ENCODE measurements around the gene NIBAN1.
A peak's percentile ranks its signal among the peaks of the same experiment; 100 is the strongest.
"Not testable (repeated sequence)": the region's sequence is repeated elsewhere in the genome, so short reads cannot be mapped to it uniquely, and the experiment has no call there.

Gene NIBAN1, protein sequence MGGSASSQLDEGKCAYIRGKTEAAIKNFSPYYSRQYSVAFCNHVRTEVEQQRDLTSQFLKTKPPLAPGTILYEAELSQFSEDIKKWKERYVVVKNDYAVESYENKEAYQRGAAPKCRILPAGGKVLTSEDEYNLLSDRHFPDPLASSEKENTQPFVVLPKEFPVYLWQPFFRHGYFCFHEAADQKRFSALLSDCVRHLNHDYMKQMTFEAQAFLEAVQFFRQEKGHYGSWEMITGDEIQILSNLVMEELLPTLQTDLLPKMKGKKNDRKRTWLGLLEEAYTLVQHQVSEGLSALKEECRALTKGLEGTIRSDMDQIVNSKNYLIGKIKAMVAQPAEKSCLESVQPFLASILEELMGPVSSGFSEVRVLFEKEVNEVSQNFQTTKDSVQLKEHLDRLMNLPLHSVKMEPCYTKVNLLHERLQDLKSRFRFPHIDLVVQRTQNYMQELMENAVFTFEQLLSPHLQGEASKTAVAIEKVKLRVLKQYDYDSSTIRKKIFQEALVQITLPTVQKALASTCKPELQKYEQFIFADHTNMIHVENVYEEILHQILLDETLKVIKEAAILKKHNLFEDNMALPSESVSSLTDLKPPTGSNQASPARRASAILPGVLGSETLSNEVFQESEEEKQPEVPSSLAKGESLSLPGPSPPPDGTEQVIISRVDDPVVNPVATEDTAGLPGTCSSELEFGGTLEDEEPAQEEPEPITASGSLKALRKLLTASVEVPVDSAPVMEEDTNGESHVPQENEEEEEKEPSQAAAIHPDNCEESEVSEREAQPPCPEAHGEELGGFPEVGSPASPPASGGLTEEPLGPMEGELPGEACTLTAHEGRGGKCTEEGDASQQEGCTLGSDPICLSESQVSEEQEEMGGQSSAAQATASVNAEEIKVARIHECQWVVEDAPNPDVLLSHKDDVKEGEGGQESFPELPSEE

DNA sequence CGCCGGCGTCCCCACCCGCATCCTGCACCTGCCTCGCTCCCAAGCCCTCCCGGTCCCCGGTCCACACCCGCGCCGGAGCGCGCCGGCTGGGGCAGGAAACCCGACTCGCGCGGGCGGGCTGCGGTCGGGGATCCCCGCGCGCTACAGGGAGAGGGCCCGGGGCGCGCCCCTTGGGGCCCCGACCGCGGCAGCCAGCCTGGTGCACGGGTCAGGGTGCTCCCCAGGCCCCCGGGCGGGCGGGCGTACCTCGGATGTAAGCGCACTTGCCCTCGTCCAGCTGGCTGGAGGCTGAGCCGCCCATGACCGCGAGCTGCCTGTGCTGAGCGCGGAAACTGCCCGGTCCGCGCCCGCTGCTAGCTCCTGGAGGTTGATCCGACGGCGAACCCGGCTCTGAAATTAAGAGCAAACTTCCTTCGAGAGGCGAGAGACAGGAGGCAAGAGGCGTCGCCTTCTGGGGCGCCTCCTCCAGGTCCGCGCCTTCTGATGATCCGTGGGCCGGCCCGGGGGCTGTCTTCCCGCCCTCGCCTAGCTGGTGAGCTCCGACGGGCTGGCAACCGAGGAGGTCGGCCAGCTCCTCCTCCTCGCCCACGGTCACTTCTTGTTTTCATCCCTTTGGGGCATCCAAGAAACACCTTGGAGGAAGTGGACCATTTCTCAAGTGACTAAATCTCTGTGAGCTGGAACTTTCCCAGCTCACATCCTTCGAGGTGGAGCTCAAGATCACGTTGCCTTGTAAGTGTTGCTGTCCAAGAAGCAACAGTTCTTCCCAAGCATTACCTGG is at the start of gene NIBAN1:
Gene NIBAN1, minus strand, starts transcription at position 453 of the 781 bp plus-strand sequence. Its CDS starts 152 bp downstream, at position 301.
- peak; percentile 43 to 52 for DNase-seq (ENCODE audit: low read depth in 2 of 2)

DNA sequence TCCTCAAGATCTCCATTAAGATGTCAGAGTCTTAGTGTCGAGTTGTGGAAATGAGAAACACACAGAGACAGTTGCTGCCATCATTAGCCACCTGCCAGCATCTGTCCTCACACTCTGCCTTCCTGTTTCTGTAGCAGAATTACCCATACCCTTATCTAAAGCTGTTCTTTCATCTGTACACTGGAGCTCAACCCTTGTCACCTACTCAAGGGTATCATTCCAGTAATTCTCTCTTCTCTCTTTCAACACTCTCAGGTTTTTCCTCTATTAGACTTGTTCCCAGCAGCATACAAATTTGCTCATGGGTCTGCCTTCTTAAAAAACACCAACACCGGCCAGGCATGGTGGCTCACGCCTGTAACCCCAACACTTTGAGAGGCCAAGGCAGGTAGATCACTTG is 43.7 kb upstream of the NIBAN1 start:
- DNase-seq (ENCODE audit: low read depth in 2 of 2): no peak

DNA sequence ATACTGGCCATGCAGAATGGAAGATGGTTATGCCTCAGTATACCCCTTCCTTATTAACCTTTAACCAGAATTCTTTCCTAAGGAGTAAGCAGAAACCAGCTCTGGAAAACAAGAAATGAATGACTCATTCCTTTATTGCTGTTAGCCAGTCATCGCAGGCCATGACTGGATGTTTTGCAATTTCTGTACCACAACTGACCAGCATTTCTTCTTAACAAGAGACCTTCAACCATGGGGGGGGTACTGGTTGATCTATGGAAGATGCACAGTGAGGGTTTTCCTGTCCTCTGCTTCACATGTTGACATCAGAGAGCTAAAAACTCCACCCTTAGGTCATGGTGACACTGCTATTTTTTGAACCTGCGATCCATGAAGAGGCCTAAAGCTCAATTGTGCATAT is 43.0 kb upstream of the NIBAN1 start:
- no peak for DNase-seq (ENCODE audit: low read depth in 2 of 2)

DNA sequence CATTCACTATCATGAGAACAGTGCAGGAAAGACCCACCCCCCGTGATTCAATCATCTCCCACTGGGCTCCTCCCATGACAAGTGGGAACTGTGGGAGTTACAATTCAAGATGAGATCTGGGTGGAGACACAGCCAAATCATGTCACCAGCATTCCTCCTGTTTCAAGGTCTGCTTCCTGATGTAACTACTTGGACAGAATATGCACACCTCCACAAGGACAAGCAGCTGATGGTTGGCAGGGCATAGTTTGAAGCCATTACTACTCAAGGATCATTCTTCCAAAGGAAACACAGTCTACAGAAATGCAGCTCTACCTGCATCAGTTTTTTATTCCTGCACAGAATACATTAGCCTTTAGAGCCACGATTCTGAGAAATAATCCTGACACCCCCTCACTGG is 42.6 kb upstream of the NIBAN1 start:
- DNase-seq (ENCODE audit: low read depth in 2 of 2): no peak

DNA sequence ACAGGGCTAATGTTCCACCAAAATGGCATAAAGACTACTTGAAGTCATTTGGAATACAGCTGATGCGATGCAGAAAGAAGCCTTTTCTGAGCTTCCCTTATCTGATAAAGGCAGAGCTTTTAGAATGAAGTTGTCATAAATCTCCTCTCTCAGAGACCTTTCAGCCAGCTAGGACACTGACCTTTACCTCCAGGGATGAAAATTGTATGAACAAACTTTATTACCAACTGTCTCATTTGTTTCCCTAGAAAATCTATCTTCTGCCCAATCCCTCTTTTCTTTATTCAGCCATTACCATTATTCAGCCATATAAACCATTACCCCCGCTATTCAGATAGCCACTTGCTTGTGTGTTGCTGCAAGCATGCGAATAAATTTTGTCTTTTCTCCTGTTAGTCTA is 41.3 kb upstream of the NIBAN1 start:
- DNase-seq (ENCODE audit: low read depth in 2 of 2): no peak

DNA sequence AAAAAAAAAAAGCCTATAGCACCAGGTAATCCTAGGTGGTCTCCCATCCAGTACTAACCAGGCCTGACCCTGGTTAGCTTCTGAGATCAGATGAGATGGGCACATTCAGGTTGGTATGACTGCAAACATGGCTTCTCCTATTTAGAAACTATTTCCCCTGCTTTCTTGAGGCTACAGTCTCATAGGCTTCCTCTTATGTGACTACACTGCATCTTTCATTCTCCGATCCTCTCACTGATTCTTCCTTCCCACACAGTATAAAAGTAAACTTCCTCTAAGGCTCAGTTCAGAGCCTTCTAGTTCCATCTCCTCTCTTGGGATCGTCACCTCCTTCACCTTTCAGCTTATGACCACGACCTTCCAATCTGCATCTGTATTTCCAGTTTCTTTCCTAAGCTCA is 40.6 kb upstream of the NIBAN1 start:
- DNase-seq (ENCODE audit: low read depth in 2 of 2): no peak

DNA sequence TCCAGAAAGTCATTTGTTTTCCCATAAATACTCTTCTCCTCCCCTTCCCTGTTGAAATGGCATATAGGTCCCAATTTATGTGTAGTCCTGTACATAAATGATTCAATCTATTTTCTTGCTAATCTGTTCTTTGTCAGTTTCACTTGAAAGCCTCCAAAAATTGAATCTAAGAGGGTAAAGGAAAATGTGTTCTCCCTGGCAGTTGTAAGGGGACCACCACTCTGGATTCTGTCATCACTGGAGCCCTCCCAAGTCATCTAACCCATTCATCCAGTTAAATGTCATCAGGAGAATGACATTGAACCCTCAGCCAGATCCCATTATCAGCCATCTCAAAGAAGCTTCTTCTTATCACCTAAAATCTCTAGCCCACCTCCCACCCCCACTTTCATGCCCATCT is 36.1 kb upstream of the NIBAN1 start:
- no peak for DNase-seq (ENCODE audit: low read depth in 2 of 2)

DNA sequence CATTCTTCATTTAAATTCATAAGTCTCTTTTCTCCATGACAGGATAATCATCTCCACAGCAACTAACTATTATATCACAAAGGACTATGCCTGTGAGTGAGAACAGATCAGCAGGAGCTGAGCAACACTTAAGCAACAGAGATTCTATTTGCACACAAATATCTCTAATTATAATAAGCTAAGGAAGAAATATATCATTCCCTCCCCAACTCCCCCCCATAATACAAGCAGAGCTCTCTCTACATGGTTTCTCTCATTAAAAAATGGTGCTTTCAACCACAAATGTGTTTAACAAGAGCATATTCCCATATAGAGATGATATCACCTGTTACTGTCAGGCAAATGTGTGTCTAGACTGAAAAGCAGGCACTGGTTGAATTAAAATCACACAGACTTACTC is 34.5 kb upstream of the NIBAN1 start:
- no peak for DNase-seq (ENCODE audit: low read depth in 2 of 2)

DNA sequence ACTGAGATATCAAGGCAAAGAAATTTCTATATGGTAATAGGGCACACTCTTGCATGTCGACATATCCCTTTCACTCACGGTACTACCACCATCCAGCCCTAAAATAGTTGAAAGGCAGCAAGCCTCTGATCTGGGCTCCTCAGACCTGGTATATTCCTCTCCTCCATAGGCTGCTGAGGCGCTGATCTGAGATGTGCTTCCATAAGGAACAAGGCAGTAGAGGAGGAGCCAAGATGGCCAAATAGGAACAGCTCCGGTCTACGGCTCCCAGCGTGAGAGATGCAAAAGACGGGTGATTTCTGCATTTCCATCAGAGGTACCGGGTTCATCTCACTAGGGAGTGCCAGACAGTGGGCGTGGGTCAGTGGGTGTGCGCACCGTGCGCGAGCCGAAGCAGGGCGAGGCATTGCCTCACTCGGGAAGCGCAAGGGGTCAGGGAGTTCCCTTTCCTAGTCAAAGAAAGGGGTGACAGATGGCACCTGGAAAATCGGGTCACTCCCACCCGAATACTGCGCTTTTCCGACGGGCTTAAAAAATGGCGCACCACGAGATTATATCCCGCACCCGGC is 27.1 kb upstream of the NIBAN1 start:
- DNase-seq (ENCODE audit: low read depth in 2 of 2): not testable (repeated sequence)

DNA sequence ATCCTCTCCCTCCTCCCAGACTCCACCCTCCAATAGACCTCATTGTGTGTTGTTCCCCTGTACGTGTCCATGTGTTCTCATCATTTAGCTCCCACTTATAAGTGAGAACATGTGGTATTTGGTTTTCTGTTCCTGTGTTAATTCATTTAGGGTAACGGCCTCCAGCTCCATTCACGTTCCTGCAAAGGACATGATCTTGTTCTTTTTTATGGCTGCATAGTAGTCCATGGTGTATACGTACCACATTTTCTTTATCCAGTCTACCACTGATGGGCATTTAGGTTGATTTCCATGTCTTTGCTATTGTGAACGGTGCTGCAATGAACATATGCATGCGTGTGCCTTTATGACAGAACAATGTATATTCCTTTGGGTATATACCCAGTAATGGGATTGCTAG is 25.7 kb upstream of the NIBAN1 start:
- DNase-seq (ENCODE audit: low read depth in 2 of 2): not testable (repeated sequence)

DNA sequence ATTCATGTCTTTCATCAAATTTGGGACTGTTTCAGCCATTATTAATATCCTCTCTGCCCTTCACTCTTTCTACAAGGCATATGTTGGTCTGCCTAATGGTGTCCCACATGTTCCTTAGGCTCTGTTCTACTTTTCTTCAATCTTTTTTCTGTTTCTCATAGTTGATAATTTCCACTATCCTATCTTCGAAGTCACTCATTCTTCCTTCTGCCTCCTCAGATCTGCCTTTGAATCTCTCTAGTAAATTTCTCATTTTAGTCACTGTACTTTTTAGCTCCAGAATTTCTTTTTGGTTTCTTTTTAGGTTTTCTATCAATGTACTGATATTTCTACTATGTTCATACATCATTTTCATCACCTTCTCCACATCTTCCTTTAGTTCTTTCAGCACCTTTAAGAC is 20.0 kb upstream of the NIBAN1 start:
- no peak for DNase-seq (ENCODE audit: low read depth in 2 of 2)

DNA sequence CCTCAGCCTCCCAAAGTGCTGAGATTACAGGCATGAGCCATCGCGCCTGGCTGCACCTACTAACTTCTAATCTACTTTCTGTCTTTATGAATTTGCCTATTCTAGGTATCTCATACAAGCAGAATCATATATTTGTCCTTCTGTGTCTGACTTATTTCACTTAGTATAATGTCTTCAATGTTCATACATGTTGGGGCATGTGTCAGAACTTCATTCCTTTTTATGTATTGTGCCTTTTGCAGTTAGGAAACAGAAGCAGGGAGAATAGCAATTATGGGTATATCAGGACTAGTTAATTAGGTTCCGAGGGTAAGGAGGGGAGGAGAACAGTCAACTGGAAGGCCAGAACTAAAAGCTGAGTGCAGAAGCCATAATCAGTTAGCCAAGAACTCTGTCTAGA is 18.0 kb upstream of the NIBAN1 start:
- no peak for DNase-seq (ENCODE audit: low read depth in 2 of 2)

DNA sequence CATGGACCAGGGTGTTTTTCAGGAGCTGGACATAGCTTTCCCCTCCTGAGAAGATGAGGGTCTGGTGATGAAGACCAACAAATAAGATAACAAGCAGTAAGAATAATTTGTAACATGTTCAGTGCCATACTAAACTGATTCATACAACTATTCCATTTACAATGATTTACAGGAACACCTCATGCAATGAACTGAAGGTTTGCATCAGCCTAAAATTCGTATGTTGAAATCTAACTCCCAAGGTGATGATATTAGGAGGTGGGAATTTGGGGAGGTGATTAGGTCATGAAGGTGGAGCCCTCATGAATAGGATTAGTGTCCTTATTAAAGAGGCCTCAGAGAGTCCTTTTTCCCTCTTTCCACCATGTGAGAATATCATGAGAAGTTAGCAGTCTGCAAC is 15.9 kb upstream of the NIBAN1 start:
- DNase-seq (ENCODE audit: low read depth in 2 of 2): no peak

DNA sequence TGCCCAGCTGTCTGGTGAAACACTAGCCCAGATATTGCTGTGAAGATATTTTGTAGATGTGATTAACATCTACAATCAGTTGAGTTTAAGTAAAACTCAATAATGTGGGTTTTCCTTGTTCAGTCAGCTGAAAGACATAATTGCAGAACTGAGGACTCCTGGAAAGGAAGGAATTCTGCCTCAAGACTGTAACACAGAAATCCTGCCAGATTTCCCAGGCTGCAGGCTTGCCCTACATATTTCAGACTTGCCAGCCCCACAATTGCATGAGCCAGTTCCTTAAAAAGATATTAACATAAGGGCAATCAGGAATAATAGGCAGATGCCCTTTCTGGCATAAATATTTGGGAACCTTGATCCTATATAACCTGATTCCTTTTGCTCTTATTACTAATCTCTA is 14.2 kb upstream of the NIBAN1 start:
- DNase-seq (ENCODE audit: low read depth in 2 of 2): no peak

DNA sequence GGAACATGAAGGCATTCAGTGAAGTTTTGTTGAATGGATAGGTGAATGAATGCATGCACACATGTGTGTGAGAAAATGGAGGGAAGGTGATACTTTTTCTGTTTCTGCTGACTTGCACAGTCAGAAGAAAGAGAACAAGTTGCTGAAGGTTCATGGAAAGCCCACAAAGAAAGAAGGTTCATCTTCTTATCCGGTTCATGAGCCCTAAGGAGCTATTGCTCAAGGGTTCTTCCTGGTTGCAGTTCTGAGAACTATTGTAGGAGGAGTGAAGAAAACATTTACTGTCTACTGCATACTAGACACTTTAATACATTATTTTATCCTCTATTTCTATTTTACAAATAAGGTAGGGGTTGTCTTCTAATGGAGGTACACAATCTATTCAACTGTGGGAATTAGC is 13.4 kb upstream of the NIBAN1 start:
- no peak for DNase-seq (ENCODE audit: low read depth in 2 of 2)

DNA sequence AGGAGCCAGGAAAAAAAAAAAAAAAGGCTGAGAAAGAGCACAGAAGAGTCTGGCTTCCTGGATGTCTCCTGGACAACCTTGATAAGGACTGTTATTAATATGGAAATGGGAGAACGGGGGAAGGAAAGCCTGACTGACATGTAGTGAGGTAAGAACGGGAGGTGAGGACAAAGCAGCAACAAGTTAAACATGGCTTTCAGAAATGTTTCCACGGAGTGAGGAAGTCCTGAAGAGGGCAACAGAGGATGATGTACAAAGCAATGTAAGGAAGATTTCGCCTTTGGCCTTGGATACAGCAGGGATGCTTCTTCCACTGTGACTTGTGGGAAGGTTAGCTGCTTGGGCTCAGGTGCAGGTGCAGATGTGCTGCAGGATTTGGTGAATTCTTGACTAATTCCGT is 11.9 kb upstream of the NIBAN1 start:
- no peak for DNase-seq (ENCODE audit: low read depth in 2 of 2)

DNA sequence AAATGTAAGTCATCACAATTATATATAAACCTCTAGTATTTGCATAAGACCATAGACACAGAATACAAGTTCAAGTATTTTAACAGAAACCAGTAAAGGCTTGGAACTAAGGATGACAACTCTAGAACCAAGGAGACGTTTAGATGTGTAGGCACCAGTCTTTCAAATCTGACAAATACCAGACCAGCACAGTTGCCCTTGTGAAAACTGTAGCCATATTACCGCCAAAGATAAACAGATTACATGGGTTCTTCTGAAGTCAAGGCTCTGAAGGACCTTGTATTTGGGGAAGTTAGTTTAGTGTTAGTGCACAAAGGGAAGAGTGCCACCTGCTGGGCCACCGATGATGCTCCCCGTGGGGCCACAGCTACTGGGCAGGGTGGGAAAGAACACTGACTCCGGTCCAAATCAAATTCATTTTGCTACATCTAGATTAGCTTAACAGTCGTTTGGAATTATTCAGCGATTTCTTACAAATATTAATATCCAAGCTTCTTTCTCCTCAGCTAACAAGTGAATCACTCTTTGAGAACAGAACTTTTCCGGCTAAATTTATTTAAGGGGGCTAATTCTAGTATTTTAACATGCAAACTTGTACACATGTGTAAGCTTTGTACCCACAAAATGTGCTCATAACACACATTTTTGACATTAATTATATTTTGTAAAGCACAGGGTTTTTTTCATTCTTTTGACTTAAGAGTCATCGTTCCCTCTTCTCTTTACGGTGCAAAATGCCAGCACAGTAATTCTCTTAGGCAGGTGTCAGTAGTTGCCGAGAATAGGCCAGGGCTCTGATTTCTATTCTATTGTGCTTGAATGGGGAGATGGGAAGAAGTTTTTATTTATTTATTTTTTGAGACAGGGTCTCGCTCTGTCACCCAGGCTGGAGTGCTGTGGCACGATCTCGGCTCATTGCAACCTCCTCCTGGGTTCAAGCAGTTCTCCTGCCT is 8.0 kb upstream of the NIBAN1 start:
- DNase-seq (ENCODE audit: low read depth in 2 of 2): peak; percentile 67 to 72

DNA sequence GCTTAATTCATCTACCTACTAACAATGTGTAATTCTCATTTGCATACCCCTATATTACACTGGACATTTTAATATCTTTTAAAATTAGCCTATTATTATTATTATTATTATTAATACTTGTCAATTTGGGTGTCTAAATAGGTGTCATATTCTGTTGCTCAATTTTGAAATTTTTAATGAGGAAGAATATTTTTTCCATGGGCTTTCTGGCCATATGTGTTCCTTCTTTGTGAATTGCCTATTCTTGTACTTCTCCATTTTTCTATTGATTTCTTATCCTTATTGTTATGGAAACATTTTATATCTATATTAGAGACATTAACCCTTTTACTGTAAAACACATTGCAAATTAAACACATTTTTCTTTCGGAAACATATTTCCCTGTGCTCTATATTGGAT is 6.4 kb upstream of the NIBAN1 start:
- no peak for DNase-seq (ENCODE audit: low read depth in 2 of 2)

DNA sequence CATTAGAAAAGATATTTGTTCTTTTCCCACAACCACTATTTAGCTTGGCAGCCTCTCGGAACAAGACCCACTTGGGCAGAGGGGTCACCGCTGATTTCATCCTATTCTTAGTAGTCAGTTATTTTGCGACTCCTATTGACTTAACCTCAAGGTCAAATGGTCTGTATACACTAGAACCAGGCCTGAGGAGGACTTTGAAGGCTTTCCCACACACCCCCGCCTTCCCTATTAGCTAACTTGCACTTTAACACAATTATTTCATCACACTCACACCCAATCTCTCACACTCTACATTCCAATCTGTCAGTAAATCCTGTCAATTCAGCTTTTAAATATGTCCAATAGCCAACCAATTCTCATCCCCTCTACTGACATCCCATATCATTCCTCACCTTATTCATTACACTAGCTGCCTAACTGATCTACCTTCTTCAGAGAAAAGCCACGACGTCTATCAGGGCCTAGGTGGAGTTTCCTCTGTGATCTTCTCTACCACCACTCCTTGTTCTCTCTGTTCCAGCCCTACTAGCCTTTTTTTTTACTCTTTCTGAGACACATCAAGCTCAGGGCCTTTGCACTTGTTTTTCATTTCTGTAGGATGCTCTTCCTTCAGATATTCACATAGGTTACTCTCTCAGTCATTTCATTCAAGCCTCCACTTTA is 1.0 kb upstream of the NIBAN1 start:
- DNase-seq (ENCODE audit: low read depth in 2 of 2): no peak

DNA sequence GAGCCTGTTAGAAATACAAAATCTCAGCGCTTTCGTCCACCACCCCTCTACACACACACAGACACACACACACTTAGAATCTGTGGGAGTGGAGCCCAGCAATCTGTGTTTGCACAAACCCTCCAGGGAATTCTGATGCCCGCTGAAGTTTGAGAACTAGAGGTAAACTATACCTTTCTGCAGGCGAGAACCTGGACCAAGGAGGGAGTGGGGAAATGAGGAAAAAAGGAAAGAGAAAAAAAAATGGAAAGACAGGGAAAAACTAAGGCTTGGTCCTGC is 468 bp upstream of the NIBAN1 start:
- no peak for DNase-seq (ENCODE audit: low read depth in 2 of 2)

Measured in stimulated activated CD4-positive, alpha-beta T cell treated with anti-CD3 and anti-CD28 coated beads, Interleukin-4, amount 100 ng/mL, for 48 hours (primary cell).